ENCODE measurements around the gene ZNF319.

The ZNF319 gene

DNA sequence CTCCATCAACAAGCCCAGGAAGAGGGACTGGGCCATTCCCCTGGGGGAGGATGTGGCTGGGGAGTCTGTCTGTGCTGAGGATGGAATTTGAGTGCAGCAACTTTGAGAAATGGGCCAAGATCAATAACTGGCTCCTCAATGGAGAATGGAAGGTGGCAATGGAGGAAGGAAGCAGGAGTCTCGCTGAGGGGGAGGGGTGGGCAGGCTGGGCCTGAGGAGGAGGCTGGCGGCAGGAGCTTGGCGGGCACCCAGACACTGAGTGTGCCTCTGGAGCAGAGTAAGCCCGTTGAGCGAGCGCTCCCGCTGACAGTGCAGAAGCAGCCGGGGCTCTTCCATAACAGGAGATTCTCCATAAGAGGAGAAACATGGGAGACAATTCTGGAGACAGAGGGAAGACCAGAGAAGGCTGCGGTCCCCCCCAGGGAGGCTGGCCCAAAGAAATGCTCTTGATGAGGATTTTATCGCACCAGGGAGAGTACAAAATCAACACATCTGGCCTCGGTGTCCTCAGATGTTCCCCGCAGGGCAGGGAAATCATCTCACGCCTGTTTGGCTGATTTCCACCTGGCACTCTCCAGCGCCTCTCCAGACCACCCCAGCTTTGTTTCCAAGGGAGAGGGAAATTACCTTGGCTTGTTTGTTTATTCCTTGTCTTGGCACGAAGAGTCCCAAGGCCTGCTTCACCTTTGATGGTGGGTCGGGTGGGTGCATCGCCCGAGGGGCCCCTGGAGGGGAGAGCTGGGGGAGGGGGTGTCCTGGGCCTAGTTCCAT lies 22.3 kb upstream of the ZNF319 start:
- Histone ChIP-seq H4K20me1 (ENCODE audit: insufficient read depth) (no peaks in the 10 kb centered on the region), H3K36me3 (ENCODE audit: insufficient read depth) (no peaks in the 10 kb centered on the region), H2AFZ (ENCODE audit: low read depth) (no peak overlapping the region), H3K79me2 (ENCODE audit: insufficient read depth, low read depth) (no peaks in the 10 kb centered on the region), H3K27ac (no peak overlapping the region), H3K4me2 (no peak overlapping the region), H3K4me1 (ENCODE audit: low read depth, poor library complexity, severe bottlenecking) (peaks cover 3% of the 10 kb centered on the region), H3K27me3 (ENCODE audit: insufficient read depth, low read depth) (no peaks in the 10 kb centered on the region), H3K9ac (no peak overlapping the region), H3K4me3 (IDR thresholded peaks at IDR 0.05; ENCODE audit: insufficient read depth, low read depth, low read length) (no peak overlapping the region)
- TF ChIP-seq, protein P1, sequence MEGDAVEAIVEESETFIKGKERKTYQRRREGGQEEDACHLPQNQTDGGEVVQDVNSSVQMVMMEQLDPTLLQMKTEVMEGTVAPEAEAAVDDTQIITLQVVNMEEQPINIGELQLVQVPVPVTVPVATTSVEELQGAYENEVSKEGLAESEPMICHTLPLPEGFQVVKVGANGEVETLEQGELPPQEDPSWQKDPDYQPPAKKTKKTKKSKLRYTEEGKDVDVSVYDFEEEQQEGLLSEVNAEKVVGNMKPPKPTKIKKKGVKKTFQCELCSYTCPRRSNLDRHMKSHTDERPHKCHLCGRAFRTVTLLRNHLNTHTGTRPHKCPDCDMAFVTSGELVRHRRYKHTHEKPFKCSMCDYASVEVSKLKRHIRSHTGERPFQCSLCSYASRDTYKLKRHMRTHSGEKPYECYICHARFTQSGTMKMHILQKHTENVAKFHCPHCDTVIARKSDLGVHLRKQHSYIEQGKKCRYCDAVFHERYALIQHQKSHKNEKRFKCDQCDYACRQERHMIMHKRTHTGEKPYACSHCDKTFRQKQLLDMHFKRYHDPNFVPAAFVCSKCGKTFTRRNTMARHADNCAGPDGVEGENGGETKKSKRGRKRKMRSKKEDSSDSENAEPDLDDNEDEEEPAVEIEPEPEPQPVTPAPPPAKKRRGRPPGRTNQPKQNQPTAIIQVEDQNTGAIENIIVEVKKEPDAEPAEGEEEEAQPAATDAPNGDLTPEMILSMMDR (conservative IDR thresholded peaks at IDR 0.05; ENCODE audit: low read depth, low read length), result no peak

DNA sequence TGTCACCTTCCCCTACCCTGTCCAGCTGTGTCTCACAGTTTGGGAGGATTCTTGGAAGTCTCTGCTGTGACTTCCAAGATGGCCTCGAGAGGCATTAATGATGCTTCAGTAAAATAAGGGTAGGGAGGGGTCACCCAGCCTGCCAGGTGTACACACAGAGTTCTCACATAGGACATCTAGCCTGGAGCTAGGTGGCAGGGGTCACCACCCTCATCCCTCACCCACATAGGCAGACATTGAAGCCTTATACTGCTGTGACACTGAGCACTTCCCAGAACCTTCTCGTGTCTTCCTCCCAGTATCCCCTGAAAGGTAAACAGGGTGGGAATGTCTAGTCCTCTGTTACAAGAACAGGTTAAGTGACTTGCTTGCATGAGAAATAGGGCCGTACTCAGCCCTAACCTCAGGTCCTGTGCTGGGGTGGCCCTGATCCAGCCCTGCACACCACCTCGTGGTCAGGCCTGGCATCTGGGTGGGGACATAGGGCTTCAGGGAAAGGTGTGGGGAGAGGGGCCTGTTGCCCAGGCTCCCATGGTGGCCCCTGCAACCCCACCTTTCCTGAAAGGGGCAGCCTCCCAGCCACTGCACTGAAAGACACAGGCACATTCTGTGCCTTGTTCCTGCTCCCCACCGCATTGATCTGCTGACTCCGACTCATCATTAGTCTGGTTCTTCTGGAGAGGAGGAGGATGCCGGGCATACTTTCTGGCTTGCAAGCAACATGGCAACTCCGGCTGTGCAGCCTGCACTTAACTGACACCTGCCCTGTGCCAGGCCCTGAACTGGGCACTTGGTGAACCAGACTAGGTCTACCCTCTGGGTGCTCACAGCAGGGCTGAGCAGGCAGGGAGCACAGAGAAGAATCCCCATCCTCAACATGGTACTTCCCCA lies 21.4 kb upstream of the ZNF319 start:
- no peaks in the 10 kb centered on the region for H3K36me3 ChIP-seq (ENCODE audit: insufficient read depth)
- no peak overlapping the region for H2AFZ ChIP-seq (ENCODE audit: low read depth)
- H3K4me3 ChIP-seq (IDR thresholded peaks at IDR 0.05; ENCODE audit: insufficient read depth, low read depth, low read length), result no peak overlapping the region
- no peaks in the 10 kb centered on the region for H4K20me1 ChIP-seq (ENCODE audit: insufficient read depth)
- no peak overlapping the region for H3K4me2 ChIP-seq
- no peaks in the 10 kb centered on the region for H3K79me2 ChIP-seq (ENCODE audit: insufficient read depth, low read depth)
- H3K9ac ChIP-seq, result no peak overlapping the region
- peaks cover 3% of the 10 kb centered on the region for H3K4me1 ChIP-seq (ENCODE audit: low read depth, poor library complexity, severe bottlenecking)
- TF ChIP-seq, protein P1 (conservative IDR thresholded peaks at IDR 0.05; ENCODE audit: low read depth, low read length), result no peak
- no peaks in the 10 kb centered on the region for H3K27me3 ChIP-seq (ENCODE audit: insufficient read depth, low read depth)
- H3K27ac ChIP-seq, result no peak overlapping the region

DNA sequence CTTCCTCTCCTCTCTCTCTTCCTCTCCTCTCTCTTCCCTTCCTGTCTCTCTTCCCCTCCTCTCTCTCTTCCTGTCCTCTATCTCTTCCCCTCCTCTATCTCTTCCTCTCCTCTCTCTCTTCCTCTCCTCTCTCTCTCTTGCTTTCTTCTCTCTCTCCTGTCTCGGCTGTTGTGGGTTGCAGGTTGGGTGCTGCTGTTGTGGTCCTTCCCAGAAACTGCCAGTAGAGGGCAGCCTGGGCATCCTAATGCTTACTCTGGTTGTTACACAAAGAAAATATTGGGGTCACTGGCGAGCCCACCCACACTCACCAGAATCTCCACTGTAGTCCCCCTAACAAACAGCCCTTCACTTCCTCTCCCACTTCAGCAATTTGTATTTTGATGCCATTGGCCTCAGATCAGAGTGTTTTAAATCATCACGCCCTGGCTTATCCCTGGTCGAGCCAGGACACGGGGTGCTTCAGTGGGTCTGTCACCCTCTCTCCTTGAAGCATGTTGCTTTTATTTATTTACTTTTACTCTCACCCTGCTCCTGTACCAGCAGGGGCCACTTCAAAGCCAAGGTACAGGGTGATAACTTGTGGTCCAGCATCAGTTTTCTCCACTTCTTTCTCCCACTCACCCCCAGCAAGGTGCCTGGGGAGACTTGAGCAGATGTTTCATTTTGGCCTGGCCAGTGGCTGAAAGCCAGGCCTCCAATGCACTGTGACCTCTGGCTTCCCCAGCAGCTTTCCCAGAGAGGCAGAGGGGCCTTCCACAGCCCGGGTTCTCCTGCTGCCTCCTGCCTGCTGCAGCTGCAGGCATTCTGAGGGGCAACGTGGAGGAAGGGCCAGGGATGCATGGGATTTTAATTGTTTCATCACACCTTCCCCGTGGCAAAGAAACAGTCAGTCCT lies 20.4 kb upstream of the ZNF319 start:
- Histone ChIP-seq H4K20me1 (ENCODE audit: insufficient read depth) (no peaks in the 10 kb centered on the region), H3K9ac (no peak overlapping the region), H3K27me3 (ENCODE audit: insufficient read depth, low read depth) (no peaks in the 10 kb centered on the region), H3K27ac (no peak overlapping the region), H3K4me3 (IDR thresholded peaks at IDR 0.05; ENCODE audit: insufficient read depth, low read depth, low read length) (no peak overlapping the region), H3K79me2 (ENCODE audit: insufficient read depth, low read depth) (no peaks in the 10 kb centered on the region), H3K4me2 (no peak overlapping the region), H2AFZ (ENCODE audit: low read depth) (no peak overlapping the region), H3K36me3 (ENCODE audit: insufficient read depth) (no peaks in the 10 kb centered on the region), H3K4me1 (ENCODE audit: low read depth, poor library complexity, severe bottlenecking) (peaks cover 3% of the 10 kb centered on the region)
- TF ChIP-seq, protein P1 (conservative IDR thresholded peaks at IDR 0.05; ENCODE audit: low read depth, low read length), result peak; percentile 88

DNA sequence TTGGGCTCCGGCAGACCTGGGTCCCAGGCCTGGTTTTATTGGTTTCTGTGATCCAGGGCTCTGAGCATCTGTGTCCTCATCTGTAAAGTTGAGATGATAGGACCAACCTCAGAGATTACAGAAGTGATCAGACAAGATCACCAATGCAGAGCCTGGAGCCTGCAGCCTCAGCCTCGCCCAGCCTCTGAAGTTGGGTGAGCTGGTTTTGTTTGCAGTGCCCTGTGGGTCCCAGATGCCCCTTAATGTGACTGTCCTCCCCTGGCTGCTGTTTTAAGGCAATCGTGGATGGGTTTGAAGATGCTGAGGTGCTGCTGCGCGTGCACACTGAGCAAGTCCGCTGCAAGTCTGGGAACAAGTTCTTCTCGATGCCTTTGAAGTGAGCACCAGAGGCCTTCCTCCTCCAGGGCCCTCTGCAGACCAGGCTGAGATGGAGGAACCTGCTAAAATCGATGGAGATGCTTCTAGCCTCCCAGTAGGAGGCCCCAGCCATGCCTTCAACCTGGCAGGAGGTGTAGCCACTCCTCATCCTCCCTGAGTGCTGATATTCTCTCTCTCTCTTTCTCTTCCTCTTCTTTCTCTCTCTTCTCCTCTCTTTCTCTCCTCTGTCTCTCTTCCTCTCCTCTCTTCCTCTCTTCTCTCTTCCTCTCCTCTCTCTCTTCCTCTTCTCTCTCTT lies 19.5 kb upstream of the ZNF319 start:
- Histone ChIP-seq H3K27ac (no peak overlapping the region), H3K9ac (no peak overlapping the region), H3K4me1 (ENCODE audit: low read depth, poor library complexity, severe bottlenecking) (peaks cover 3% of the 10 kb centered on the region), H3K79me2 (ENCODE audit: insufficient read depth, low read depth) (no peaks in the 10 kb centered on the region), H4K20me1 (ENCODE audit: insufficient read depth) (no peaks in the 10 kb centered on the region), H3K27me3 (ENCODE audit: insufficient read depth, low read depth) (no peaks in the 10 kb centered on the region), H3K36me3 (ENCODE audit: insufficient read depth) (no peaks in the 10 kb centered on the region), H3K4me2 (no peak overlapping the region), H2AFZ (ENCODE audit: low read depth) (no peak overlapping the region), H3K4me3 (IDR thresholded peaks at IDR 0.05; ENCODE audit: insufficient read depth, low read depth, low read length) (no peak overlapping the region)
- TF ChIP-seq, protein P1 (conservative IDR thresholded peaks at IDR 0.05; ENCODE audit: low read depth, low read length), result no peak
